ENCODE data around the gene ORM2.

ORM2 gene

DNA sequence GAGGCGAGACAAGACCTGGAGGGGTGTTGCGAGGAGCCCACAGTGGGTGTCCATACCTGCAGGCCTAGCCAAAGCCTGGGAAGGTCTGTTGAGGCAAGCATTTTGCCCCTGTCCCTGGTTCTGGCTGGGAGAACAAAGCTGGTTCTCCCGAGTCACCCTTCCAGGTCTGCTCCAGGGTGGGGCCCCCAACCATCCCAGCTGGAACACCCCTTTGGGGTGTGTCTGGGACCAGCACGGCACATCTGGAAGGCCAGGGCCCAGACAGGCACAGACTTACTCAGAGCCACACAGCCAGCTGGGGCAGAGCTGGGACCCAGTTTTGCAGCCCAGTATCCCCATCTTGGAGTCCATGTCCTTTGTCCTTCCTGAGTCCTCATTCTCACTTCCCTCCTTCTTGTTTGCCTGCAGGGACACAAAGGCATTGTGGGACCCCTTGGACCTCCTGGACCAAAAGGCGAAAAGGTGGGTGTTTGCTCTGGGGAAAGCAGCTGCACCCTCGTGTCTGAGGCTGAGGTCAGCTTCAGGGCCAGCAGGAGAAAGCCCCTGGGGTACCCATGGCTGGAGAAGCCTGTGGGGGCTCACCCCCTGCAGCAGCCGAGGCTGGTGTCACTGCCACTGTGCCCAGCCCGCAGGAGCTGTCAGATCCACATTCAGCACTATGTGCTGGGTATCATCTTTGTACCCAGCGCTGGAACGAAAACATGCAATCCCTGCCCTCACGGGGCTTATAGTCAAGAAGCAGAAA is 45.2 kb upstream of the ORM2 start:
- H3K9ac ChIP-seq (ENCODE audit: low read length) = no peak overlapping the region
- no peaks in the 10 kb centered on the region for H4K20me1 ChIP-seq (ENCODE audit: insufficient read depth, low read length)
- no peaks in the 10 kb centered on the region for H3F3A ChIP-seq (ENCODE audit: insufficient read depth, low read length)
- TF ChIP-seq, protein P1, sequence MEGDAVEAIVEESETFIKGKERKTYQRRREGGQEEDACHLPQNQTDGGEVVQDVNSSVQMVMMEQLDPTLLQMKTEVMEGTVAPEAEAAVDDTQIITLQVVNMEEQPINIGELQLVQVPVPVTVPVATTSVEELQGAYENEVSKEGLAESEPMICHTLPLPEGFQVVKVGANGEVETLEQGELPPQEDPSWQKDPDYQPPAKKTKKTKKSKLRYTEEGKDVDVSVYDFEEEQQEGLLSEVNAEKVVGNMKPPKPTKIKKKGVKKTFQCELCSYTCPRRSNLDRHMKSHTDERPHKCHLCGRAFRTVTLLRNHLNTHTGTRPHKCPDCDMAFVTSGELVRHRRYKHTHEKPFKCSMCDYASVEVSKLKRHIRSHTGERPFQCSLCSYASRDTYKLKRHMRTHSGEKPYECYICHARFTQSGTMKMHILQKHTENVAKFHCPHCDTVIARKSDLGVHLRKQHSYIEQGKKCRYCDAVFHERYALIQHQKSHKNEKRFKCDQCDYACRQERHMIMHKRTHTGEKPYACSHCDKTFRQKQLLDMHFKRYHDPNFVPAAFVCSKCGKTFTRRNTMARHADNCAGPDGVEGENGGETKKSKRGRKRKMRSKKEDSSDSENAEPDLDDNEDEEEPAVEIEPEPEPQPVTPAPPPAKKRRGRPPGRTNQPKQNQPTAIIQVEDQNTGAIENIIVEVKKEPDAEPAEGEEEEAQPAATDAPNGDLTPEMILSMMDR (IDR thresholded peaks at IDR 0.05; ENCODE audit: low read length) = no peak
- TF ChIP-seq EZH2phosphoT487 (IDR thresholded peaks at IDR 0.05; ENCODE audit: low read length) (no peak), EZH2 (optimal IDR thresholded peaks at IDR 0.05; ENCODE audit: low read depth, low read length) (no peak)
- H3K9me2 ChIP-seq (replicated peaks; ENCODE audit: insufficient read depth, low read length) = no peaks in the 10 kb centered on the region
- no peak overlapping the region for H3K4me2 ChIP-seq (ENCODE audit: low read depth, low read length)
- H3K36me3 ChIP-seq (replicated peaks; ENCODE audit: insufficient read depth, low read length) = no peaks in the 10 kb centered on the region
- H2AFZ ChIP-seq (ENCODE audit: low read length) = no peak overlapping the region
- H3K79me2 ChIP-seq (ENCODE audit: low read length) = no peaks in the 10 kb centered on the region
- no peak overlapping the region for H3K27ac ChIP-seq (ENCODE audit: low read length)
- H3K4me3 ChIP-seq (ENCODE audit: low read length) = no peak overlapping the region
- no peaks in the 10 kb centered on the region for H3K27me3 ChIP-seq (replicated peaks; ENCODE audit: insufficient read depth, low read length)
- peaks cover 14% of the 10 kb centered on the region for H3K4me1 ChIP-seq (ENCODE audit: low read length)
- no peak for DNase-seq
- H3K9me3 ChIP-seq (replicated peaks; ENCODE audit: insufficient read depth, low read length) = no peaks in the 10 kb centered on the region

DNA sequence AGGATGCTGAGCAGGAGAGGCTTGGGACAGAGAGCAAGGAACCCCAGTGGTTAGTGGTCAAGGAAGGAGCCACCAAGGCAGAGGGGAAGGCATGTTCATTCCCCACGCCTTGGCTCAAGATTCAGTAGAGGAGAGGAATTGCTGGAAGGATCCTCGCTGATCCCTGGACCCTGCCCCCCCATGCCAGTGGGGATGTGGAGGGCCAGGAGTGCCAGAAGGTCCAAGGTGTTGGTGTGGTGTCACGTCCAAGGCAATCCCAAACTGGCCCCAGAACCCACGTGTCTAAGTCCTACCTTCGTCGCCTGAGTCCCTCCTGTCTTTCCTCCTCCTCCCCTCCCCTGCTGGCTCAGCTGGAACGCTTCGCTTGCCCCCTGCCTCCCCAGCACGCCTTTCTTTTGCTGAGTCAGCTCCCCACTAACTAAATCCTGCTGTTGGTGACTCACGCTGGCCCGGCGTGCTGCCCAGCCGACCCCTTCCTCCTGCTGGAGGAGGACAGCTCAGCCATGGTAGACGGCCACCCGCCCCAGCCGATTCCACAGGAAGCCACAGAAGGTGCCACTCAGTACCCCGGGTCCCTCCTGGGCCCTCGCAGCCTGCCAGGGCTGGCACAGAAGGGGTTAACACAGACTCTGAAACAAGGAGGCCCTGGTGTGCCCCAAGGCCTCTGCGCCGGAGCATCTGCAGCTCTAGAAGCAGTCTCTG is 44.4 kb upstream of the ORM2 start:
- TF ChIP-seq EZH2 (optimal IDR thresholded peaks at IDR 0.05; ENCODE audit: low read depth, low read length) = no peak
- TF ChIP-seq, protein P1 (IDR thresholded peaks at IDR 0.05; ENCODE audit: low read length) = no peak
- TF ChIP-seq EZH2phosphoT487 (IDR thresholded peaks at IDR 0.05; ENCODE audit: low read length) = no peak
- peaks cover 14% of the 10 kb centered on the region for H3K4me1 ChIP-seq (ENCODE audit: low read length)

DNA sequence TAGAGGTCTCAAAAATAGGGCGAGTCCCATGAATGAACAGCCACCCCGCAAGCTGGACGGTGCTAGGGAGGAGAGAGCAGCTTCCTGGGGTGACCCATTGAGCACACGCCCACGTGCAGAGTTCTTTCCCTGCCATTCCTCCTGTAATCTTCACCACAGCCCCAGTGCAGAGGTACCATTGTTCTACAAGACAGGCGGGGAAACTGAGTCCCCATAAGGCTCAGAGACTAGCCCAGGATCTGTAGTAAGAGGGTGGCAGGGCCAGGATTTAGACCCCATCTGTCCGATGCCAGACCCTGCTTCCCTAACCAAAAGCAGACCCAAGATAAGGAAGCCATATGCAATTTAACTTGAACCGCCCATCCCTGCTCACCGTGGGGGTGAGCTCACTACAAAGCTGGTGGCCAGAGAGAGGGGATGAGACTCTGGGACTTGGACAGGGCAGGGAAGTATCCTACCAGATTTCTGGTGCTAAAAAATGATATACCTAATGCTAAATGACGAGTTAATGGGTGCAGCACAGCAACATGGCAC is 43.5 kb upstream of the ORM2 start:
- TF ChIP-seq EZH2 (optimal IDR thresholded peaks at IDR 0.05; ENCODE audit: low read depth, low read length) (no peak), EZH2phosphoT487 (IDR thresholded peaks at IDR 0.05; ENCODE audit: low read length) (no peak)
- TF ChIP-seq, protein P1 (IDR thresholded peaks at IDR 0.05; ENCODE audit: low read length) = no peak
- H2AFZ ChIP-seq (ENCODE audit: low read length) = no peak overlapping the region
- DNase-seq = no peak
- no peaks in the 10 kb centered on the region for H3K79me2 ChIP-seq (ENCODE audit: low read length)
- H3K36me3 ChIP-seq (replicated peaks; ENCODE audit: insufficient read depth, low read length) = no peaks in the 10 kb centered on the region
- H3K4me2 ChIP-seq (ENCODE audit: low read depth, low read length) = no peak overlapping the region
- H3K27me3 ChIP-seq (replicated peaks; ENCODE audit: insufficient read depth, low read length) = no peaks in the 10 kb centered on the region
- peaks cover 14% of the 10 kb centered on the region for H3K4me1 ChIP-seq (ENCODE audit: low read length)
- no peak overlapping the region for H3K27ac ChIP-seq (ENCODE audit: low read length)
- no peaks in the 10 kb centered on the region for H3K9me2 ChIP-seq (replicated peaks; ENCODE audit: insufficient read depth, low read length)
- no peaks in the 10 kb centered on the region for H4K20me1 ChIP-seq (ENCODE audit: insufficient read depth, low read length)
- no peak overlapping the region for H3K9ac ChIP-seq (ENCODE audit: low read length)
- no peaks in the 10 kb centered on the region for H3F3A ChIP-seq (ENCODE audit: insufficient read depth, low read length)
- no peak overlapping the region for H3K4me3 ChIP-seq (ENCODE audit: low read length)
- H3K9me3 ChIP-seq (replicated peaks; ENCODE audit: insufficient read depth, low read length) = no peaks in the 10 kb centered on the region

More for the DNA sequence above, 44.4 kb upstream of the ORM2 start:
- Histone ChIP-seq H3K9me3 (replicated peaks; ENCODE audit: insufficient read depth, low read length) (no peaks in the 10 kb centered on the region), H3K27ac (ENCODE audit: low read length) (no peak overlapping the region), H3K27me3 (replicated peaks; ENCODE audit: insufficient read depth, low read length) (no peaks in the 10 kb centered on the region), H3K79me2 (ENCODE audit: low read length) (no peaks in the 10 kb centered on the region), H3K9ac (ENCODE audit: low read length) (no peak overlapping the region), H2AFZ (ENCODE audit: low read length) (no peak overlapping the region), H3F3A (ENCODE audit: insufficient read depth, low read length) (no peaks in the 10 kb centered on the region), H3K9me2 (replicated peaks; ENCODE audit: insufficient read depth, low read length) (no peaks in the 10 kb centered on the region), H3K4me2 (ENCODE audit: low read depth, low read length) (no peak overlapping the region), H4K20me1 (ENCODE audit: insufficient read depth, low read length) (no peaks in the 10 kb centered on the region), H3K36me3 (replicated peaks; ENCODE audit: insufficient read depth, low read length) (no peaks in the 10 kb centered on the region), H3K4me3 (ENCODE audit: low read length) (no peak overlapping the region)
- DNase-seq = no peak
